Measurements from ENCODE around the gene NOL4L. TPM values are rescaled to one million over a fixed set of nuclear protein-coding genes. Genes with fewer than 3 reads are reported as not detected.

Gene NOL4L
- total RNA-seq, 2 experiments from 2014 or later: 21.8 to 22.1 TPM

GRCh38 chr20:32528905-32529670 is 56.0 kb downstream of the NOL4L start:
- no peaks in the 10 kb centered on the region for H3K36me3 Mint-ChIP-seq
- ChIA-PET POLR2A (interaction anchor here (1.2 kb wide), 1 partner anchor 124 kb away, joined by 3 read pairs; no protein-coding TSS in a partner anchor), CTCF (interaction anchor here (1.2 to 12.7 kb wide), 3 partner anchors 8 to 125 kb away, joined by 4 to 341 read pairs (median 12); no protein-coding TSS in a partner anchor)
- no peaks in the 10 kb centered on the region for H3K27me3 Mint-ChIP-seq
- no peaks in the 10 kb centered on the region for H3K9me3 Mint-ChIP-seq
- no peak for DNase-seq
- peak overlapping the region; percentile 49 for H3K27ac Mint-ChIP-seq
- no peak overlapping the region for H3K4me3 Mint-ChIP-seq
- intact Hi-C loops (cut with micrococcal nuclease): no loop called here
- H3K4me1 Mint-ChIP-seq (ENCODE audit: low read depth): peaks cover 71% of the 10 kb centered on the region

- H3K36me3 Mint-ChIP-seq: no peaks in the 10 kb centered on the region
- H3K4me1 Mint-ChIP-seq (ENCODE audit: low read depth): peaks cover 71% of the 10 kb centered on the region
- ChIA-PET CTCF (interaction anchor here (1.1 to 12.7 kb wide), 4 partner anchors 9 to 215 kb away, joined by 3 to 341 read pairs (median 8); partner anchors contain the start of gene COMMD7), POLR2A (interaction anchor here (1.2 kb wide), 1 partner anchor 125 kb away, joined by 3 read pairs; no protein-coding TSS in a partner anchor)
- H3K4me3 Mint-ChIP-seq: no peak overlapping the region
- H3K27me3 Mint-ChIP-seq: no peaks in the 10 kb centered on the region
- intact Hi-C loops (cut with micrococcal nuclease): no loop called here
- no peaks in the 10 kb centered on the region for H3K9me3 Mint-ChIP-seq
- H3K27ac Mint-ChIP-seq: peak overlapping the region; percentile 87
- no peak for DNase-seq
These were observed 56.8 kb downstream of the NOL4L start for GRCh38 chr20:32528171-32528891.

GRCh38 chr20:32527447-32528055 is 57.6 kb downstream of the NOL4L start:
- peaks cover 74% of the 10 kb centered on the region for H3K4me1 Mint-ChIP-seq (ENCODE audit: low read depth)
- no peaks in the 10 kb centered on the region for H3K36me3 Mint-ChIP-seq
- H3K27me3 Mint-ChIP-seq: no peaks in the 10 kb centered on the region
- intact Hi-C loops (cut with micrococcal nuclease): no loop called here
- peak overlapping the region; percentile 87 for H3K27ac Mint-ChIP-seq
- no peak overlapping the region for H3K4me3 Mint-ChIP-seq
- no peak for DNase-seq
- CTCF ChIA-PET: interaction anchor here (1.1 to 12.7 kb wide), 5 partner anchors 6 to 216 kb away, joined by 3 to 341 read pairs (median 12); partner anchors contain the start of gene COMMD7
- H3K9me3 Mint-ChIP-seq: no peaks in the 10 kb centered on the region
- POLR2A ChIA-PET: no interaction called here

GRCh38 chr20:32527052-32527446 is 58.1 kb downstream of the NOL4L start:
- intact Hi-C loops (cut with micrococcal nuclease): no loop called here
- ChIA-PET POLR2A (no interaction called here), CTCF (interaction anchor here (3.1 to 12.7 kb wide), 3 partner anchors 7 to 127 kb away, joined by 12 to 341 read pairs (median 60); no protein-coding TSS in a partner anchor)
- DNase-seq: no peak
- Mint-ChIP-seq H3K27me3 (no peaks in the 10 kb centered on the region), H3K4me3 (no peak overlapping the region), H3K36me3 (no peaks in the 10 kb centered on the region), H3K9me3 (no peaks in the 10 kb centered on the region), H3K4me1 (ENCODE audit: low read depth) (peaks cover 74% of the 10 kb centered on the region), H3K27ac (peak overlapping the region; percentile 87)

- no peak for DNase-seq
- Mint-ChIP-seq H3K27ac (peak overlapping the region; percentile 87), H3K4me3 (no peak overlapping the region), H3K4me1 (ENCODE audit: low read depth) (peaks cover 75% of the 10 kb centered on the region), H3K36me3 (no peaks in the 10 kb centered on the region), H3K27me3 (no peaks in the 10 kb centered on the region), H3K9me3 (no peaks in the 10 kb centered on the region)
- ChIA-PET POLR2A (interaction anchor here (1.3 kb wide), 1 partner anchor 13 kb away, joined by 6 read pairs; no protein-coding TSS in a partner anchor), CTCF (interaction anchor here (1.2 to 12.7 kb wide), 4 partner anchors 7 to 252 kb away, joined by 5 to 341 read pairs (median 36); no protein-coding TSS in a partner anchor)
- intact Hi-C loops (cut with micrococcal nuclease): no loop called here
These were observed 58.6 kb downstream of the NOL4L start for GRCh38 chr20:32526541-32526940.

- POLR2A ChIA-PET: interaction anchor here (1.3 kb wide), 1 partner anchor 13 kb away, joined by 6 read pairs; no protein-coding TSS in a partner anchor
These were observed 59.0 kb downstream of the NOL4L start for GRCh38 chr20:32526125-32526524.

GRCh38 chr20:32524829-32525501 is 60.2 kb downstream of the NOL4L start:
- intact Hi-C loops (cut with micrococcal nuclease): no loop called here
- CTCF ChIA-PET: interaction anchor here (1.3 to 12.7 kb wide), 6 partner anchors 9 to 253 kb away, joined by 6 to 341 read pairs (median 39); no protein-coding TSS in a partner anchor
- no peak for DNase-seq
- Mint-ChIP-seq H3K27ac (peak overlapping the region; percentile 42), H3K9me3 (no peaks in the 10 kb centered on the region), H3K4me1 (ENCODE audit: low read depth) (peaks cover 76% of the 10 kb centered on the region), H3K27me3 (no peaks in the 10 kb centered on the region), H3K36me3 (peaks cover 2% of the 10 kb centered on the region), H3K4me3 (no peak overlapping the region)
- POLR2A ChIA-PET: interaction anchor here (1.0 to 1.8 kb wide), 2 partner anchors 15 to 95 kb away, joined by 3 to 6 read pairs; no protein-coding TSS in a partner anchor

More at GRCh38 chr20:32526125-32526524, 59.0 kb downstream of the NOL4L start:
- CTCF ChIA-PET: interaction anchor here (1.2 to 12.7 kb wide), 4 partner anchors 8 to 252 kb away, joined by 5 to 341 read pairs (median 36); no protein-coding TSS in a partner anchor
- peak overlapping the region; percentile 87 for H3K27ac Mint-ChIP-seq
- no peaks in the 10 kb centered on the region for H3K36me3 Mint-ChIP-seq
- intact Hi-C loops (cut with micrococcal nuclease): no loop called here
- no peaks in the 10 kb centered on the region for H3K27me3 Mint-ChIP-seq
- no peaks in the 10 kb centered on the region for H3K9me3 Mint-ChIP-seq
- H3K4me1 Mint-ChIP-seq (ENCODE audit: low read depth): peaks cover 78% of the 10 kb centered on the region
- no peak overlapping the region for H3K4me3 Mint-ChIP-seq
- no peak for DNase-seq

GRCh38 chr20:32523613-32524213 is 61.4 kb downstream of the NOL4L start:
- ChIA-PET CTCF (interaction anchor here (0.6 to 12.7 kb wide), 10 partner anchors 9 to 255 kb away, joined by 3 to 341 read pairs (median 10); no protein-coding TSS in a partner anchor), POLR2A (interaction anchor here (0.5 to 1.8 kb wide), 4 partner anchors 9 to 16 kb away, joined by 3 to 6 read pairs (median 4); no protein-coding TSS in a partner anchor)
- Mint-ChIP-seq H3K4me3 (no peak overlapping the region), H3K4me1 (ENCODE audit: low read depth) (peaks cover 65% of the 10 kb centered on the region), H3K27me3 (no peaks in the 10 kb centered on the region), H3K36me3 (peaks cover 2% of the 10 kb centered on the region), H3K9me3 (no peaks in the 10 kb centered on the region), H3K27ac (peak overlapping the region; percentile 69)
- no peak for DNase-seq
- intact Hi-C loops (cut with micrococcal nuclease): loop anchor here (2.0 kb wide), 1 partner anchor 17 kb away; no protein-coding TSS in a partner anchor

- H3K27ac Mint-ChIP-seq: peak overlapping the region; percentile 69
- no peak overlapping the region for H3K4me3 Mint-ChIP-seq
These were observed 62.1 kb downstream of the NOL4L start for GRCh38 chr20:32522776-32523612.

GRCh38 chr20:32522526-32522775 is 62.7 kb downstream of the NOL4L start:
- peaks cover 2% of the 10 kb centered on the region for H3K36me3 Mint-ChIP-seq

More at GRCh38 chr20:32522776-32523612, 62.1 kb downstream of the NOL4L start:
- H3K4me1 Mint-ChIP-seq (ENCODE audit: low read depth): peaks cover 57% of the 10 kb centered on the region
- H3K36me3 Mint-ChIP-seq: peaks cover 2% of the 10 kb centered on the region
- intact Hi-C loops (cut with micrococcal nuclease): loop anchor here (2.0 kb wide), 1 partner anchor 18 kb away; no protein-coding TSS in a partner anchor
- POLR2A ChIA-PET: interaction anchor here (0.9 to 1.8 kb wide), 4 partner anchors 13 to 17 kb away, joined by 3 to 6 read pairs (median 4); no protein-coding TSS in a partner anchor
- CTCF ChIA-PET: interaction anchor here (0.6 to 12.7 kb wide), 26 partner anchors 9 to 671 kb away, joined by 3 to 341 read pairs (median 4); partner anchors contain the start of genes C20orf203, COMMD7 and NOL4L
- H3K27me3 Mint-ChIP-seq: no peaks in the 10 kb centered on the region
- no peaks in the 10 kb centered on the region for H3K9me3 Mint-ChIP-seq
- DNase-seq: peak; percentile 49

More at GRCh38 chr20:32522526-32522775, 62.7 kb downstream of the NOL4L start:
- Mint-ChIP-seq H3K4me1 (ENCODE audit: low read depth) (peaks cover 52% of the 10 kb centered on the region), H3K4me3 (no peak overlapping the region), H3K9me3 (no peaks in the 10 kb centered on the region), H3K27ac (no peak overlapping the region), H3K27me3 (no peaks in the 10 kb centered on the region)
- ChIA-PET CTCF (interaction anchor here (0.5 to 12.7 kb wide), 26 partner anchors 8 to 671 kb away, joined by 3 to 341 read pairs (median 4); partner anchors contain the start of genes C20orf203, COMMD7 and NOL4L), POLR2A (interaction anchor here (0.9 kb wide), 1 partner anchor 17 kb away, joined by 3 read pairs; no protein-coding TSS in a partner anchor)
- no peak for DNase-seq
- intact Hi-C loops (cut with micrococcal nuclease): loop anchor here (2.0 kb wide), 1 partner anchor 18 kb away; no protein-coding TSS in a partner anchor

All from activated CD4-positive, alpha-beta memory T cell treated with anti-CD3 and anti-CD28 coated beads for 36 hours (primary cell).